DND-41 (cell line): ENCODE data around the gene FARP1.

Source experiments
- EZH2 ChIP-seq: IDR thresholded peaks from 3 replicates; pipeline ENCODE4 v1.6.1; 2012; ENCODE audit warnings: borderline replicate concordance, low read depth, mild to moderate bottlenecking, moderate library complexity, low read length, inconsistent platforms; ENCODE audit not compliant: severe bottlenecking
- TF ChIP-seq, protein P1 (sequence below): IDR thresholded peaks from 2 replicates; pipeline ENCODE4 v1.5.1; 2012; ENCODE audit warnings: borderline replicate concordance, low read length, moderate library complexity, mild to moderate bottlenecking; ENCODE audit not compliant: poor library complexity, severe bottlenecking; ENCODE audit errors: extremely low read depth

DNA sequence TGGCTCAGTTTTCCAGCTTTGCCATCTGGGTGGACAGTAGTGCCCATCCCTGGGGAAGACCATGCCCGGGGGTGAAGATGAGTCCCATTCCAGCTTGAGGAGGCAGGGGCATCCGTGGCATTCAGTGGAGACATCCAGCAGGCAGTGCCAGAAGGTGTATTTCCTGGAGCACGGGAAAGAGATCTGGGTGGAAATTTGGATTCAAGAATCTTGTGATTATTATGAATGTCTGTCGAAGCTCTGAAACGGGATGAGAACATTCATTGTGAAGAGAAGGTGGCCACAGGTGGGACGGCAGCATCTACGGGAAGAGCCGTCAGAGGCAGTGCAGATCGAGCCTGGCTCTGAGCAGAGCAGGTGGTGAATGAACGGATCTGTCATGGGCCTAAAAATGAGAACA is 201.5 kb downstream of the FARP1 start:
- TF ChIP-seq, protein P1, sequence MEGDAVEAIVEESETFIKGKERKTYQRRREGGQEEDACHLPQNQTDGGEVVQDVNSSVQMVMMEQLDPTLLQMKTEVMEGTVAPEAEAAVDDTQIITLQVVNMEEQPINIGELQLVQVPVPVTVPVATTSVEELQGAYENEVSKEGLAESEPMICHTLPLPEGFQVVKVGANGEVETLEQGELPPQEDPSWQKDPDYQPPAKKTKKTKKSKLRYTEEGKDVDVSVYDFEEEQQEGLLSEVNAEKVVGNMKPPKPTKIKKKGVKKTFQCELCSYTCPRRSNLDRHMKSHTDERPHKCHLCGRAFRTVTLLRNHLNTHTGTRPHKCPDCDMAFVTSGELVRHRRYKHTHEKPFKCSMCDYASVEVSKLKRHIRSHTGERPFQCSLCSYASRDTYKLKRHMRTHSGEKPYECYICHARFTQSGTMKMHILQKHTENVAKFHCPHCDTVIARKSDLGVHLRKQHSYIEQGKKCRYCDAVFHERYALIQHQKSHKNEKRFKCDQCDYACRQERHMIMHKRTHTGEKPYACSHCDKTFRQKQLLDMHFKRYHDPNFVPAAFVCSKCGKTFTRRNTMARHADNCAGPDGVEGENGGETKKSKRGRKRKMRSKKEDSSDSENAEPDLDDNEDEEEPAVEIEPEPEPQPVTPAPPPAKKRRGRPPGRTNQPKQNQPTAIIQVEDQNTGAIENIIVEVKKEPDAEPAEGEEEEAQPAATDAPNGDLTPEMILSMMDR = no peak
- TF ChIP-seq EZH2 = no peak
